Urinary bladder (tissue), 4 donors: ENCODE data around the gene NABP1. TPM values are rescaled to one million over a fixed set of nuclear protein-coding genes. Genes with fewer than 3 reads are reported as not detected.

Experiments
- DNase-seq: peaks from one replicate; pipeline ENCODE4 v3.0.0-alpha.2; 2015; ENCODE audit errors: extremely low spot score
- H3K27ac ChIP-seq: one replicate; pipeline ENCODE4 v1.5.1; 2013; ENCODE audit warnings: low read depth, mild to moderate bottlenecking, moderate library complexity
- H3K36me3 ChIP-seq: one replicate; pipeline ENCODE4 v1.6.1; 2013; ENCODE audit warnings: mild to moderate bottlenecking, moderate library complexity; ENCODE audit not compliant: insufficient read depth
- H3K4me1 ChIP-seq: one replicate; pipeline ENCODE4 v1.6.1; 2013; ENCODE audit warnings: mild to moderate bottlenecking, moderate library complexity; ENCODE audit not compliant: insufficient read depth
- H3K4me3 ChIP-seq: one replicate; pipeline ENCODE4 v1.5.1; 2013; ENCODE audit warnings: low read depth, low read length
- WGBS: extraction: QIAGEN DNeasy Blood & Tissue Kit; methylation state at CpG from one replicate; pipeline ENCODE4 v1.1.7; 2013; 5-methylcytosine and 5-hydroxymethylcytosine counted together
- polyA plus RNA-seq: library from polyadenylated mRNA; stranded (reverse); fragments of 200-250 nt; gene quantifications from one replicate; pipeline ENCODE4 v1.2.3, GENCODE V29; 2013
- total RNA-seq: library from RNA; depleted of rRNA; stranded (reverse); fragments of >200 nt; gene quantifications from one replicate; pipeline ENCODE4 v1.2.3, GENCODE V29; 2014
- donor health status: healthy with polysubstance abuse.
- donor health status: healthy.

NABP1 gene
- total and polyA plus RNA-seq, 2 donors, result 10.8 to 30.2 TPM

DNA sequence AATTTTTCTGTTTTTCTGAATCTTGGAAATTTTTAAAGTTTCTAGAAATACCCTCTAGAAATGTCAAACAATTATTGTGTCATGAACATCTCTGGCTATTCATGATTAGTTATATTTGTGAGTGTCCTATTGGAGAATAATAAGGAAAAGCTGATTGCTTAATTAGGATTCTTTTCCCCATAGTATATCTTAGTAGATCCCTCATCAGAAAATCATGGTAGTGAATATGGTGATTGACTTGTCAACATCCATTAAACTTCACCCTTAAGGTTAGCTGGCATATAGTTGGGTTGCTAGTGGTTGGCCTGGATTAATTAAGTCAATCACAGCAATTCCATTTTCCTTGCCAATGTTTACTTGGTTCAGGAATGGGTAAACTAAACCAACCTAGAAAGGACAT is 18.7 kb upstream of the NABP1 start:
- H3K27ac ChIP-seq, result no peak overlapping the region
- H3K4me3 ChIP-seq, result no peak overlapping the region
- no peak for DNase-seq
- H3K4me1 ChIP-seq, result no peaks in the 10 kb centered on the region
- no peaks in the 10 kb centered on the region for H3K36me3 ChIP-seq

- DNase-seq, result no peak
- Histone ChIP-seq H3K4me3 (no peak overlapping the region), H3K4me1 (no peaks in the 10 kb centered on the region), H3K36me3 (no peaks in the 10 kb centered on the region), H3K27ac (no peak overlapping the region)
- WGBS, result 0% methylated on average over 1 of the region's 1 CpG
These were observed 17.4 kb upstream of the NABP1 start for GRCh38 chr2:191660575-191660974.

DNA sequence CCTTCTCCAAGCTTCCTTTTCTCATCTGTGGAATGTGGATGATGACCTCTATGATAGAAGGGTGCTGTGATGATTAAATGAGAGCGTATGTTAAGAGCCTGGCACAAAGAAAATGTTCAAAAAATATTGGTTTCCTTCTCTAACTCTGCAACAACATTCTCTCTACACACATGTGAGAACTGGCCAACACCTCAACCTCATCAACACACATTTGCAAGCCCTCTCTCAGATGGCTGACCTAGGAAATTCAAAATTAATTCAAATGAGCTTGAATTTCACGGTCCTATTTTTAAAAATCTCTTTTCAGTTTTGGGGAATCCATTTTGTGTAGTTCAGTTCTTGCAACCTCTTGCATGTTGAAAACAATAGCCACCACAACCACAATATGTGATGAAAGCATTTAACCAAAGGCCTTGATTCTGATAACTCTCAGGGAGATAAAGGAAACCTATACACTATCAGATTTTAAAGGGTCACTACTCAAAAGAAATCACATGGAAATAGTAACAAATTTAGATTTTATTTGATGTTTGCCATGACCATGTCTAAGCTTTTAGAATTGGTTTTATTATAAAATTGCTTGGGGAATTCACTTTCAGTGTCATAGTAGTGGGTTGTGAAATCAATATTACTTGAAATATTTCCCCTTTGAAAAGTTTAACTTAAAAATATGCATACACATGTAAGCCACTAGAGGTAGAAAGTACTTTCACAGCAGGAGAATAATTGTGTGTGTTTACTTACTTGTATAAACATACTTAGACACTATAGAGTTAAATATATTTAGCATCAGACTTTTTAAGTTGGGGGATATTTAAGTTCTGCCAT is 16.6 kb upstream of the NABP1 start:
- DNase-seq, result no peak
- no peak overlapping the region for H3K27ac ChIP-seq
- no peaks in the 10 kb centered on the region for H3K4me1 ChIP-seq
- no peak overlapping the region for H3K4me3 ChIP-seq
- WGBS, result 91% methylated on average over 2 of the region's 2 CpGs
- no peaks in the 10 kb centered on the region for H3K36me3 ChIP-seq

DNA sequence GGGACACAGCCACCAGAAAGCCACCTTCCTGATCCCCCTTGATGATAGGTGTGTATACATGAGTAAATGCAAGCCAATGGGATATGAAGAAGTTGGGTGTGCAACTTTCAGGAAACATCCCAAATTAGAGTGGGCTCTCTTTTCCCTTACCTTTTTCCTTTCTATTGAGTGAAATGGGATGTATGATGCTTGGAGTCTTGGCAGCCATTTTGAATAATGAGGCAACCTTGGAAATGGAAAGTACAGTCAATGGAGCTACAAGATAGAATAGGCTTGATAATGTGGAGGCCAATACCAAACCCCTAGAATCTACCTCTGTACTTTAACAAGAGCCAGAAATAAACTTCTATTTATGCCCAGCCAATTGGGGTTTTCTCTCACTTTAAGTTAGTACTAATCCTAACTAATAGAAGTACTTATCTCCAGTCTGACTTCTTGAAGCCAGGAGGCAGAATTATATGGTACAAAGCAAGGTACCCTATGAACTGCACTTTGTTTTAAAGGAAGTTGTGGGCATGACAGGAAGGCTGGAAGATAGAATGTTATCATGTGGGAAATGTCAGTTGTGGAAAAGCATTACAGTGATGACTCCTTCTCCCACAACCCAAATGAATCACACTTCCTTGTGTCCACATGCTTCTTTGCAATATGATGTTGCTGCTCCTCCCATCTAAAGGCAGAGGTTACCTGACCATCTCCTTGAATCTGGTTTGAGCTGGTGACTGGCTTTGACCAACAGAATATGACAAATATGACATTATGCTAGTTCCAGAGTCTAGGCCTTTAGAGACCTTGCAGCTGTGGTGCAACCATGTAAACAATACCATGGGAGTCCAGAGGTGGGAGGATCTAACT is 12.9 kb upstream of the NABP1 start:
- Histone ChIP-seq H3K36me3 (no peaks in the 10 kb centered on the region), H3K27ac (no peak overlapping the region), H3K4me1 (no peaks in the 10 kb centered on the region), H3K4me3 (no peak overlapping the region)
- DNase-seq, result no peak

DNA sequence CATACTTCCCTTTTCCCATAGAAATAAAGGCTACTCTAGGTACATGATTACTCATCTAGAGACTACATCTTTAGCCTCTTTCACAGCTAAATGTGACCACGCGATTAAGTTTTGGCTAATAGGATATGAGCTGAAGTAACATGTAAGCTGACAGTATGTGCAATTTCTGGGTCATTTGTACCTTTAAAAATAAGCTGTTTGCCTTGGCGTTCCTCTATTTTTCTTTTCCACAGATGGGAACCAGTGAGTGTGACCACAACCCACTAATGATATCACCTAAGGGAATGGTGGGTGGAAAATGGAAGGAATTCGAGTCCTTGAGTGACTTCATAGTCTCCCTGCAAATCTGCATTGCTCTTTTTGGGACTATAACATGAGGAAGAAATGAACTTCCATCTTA is 11.7 kb upstream of the NABP1 start:
- H3K4me1 ChIP-seq, result no peaks in the 10 kb centered on the region
- no peak for DNase-seq
- no peak overlapping the region for H3K27ac ChIP-seq
- H3K4me3 ChIP-seq, result no peak overlapping the region
- WGBS, result 89% methylated on average over 4 of the region's 4 CpGs
- H3K36me3 ChIP-seq, result no peaks in the 10 kb centered on the region

- Histone ChIP-seq H3K27ac (no peak overlapping the region), H3K4me3 (no peak overlapping the region), H3K4me1 (no peaks in the 10 kb centered on the region), H3K36me3 (no peaks in the 10 kb centered on the region)
- DNase-seq, result no peak
- WGBS, result 55% methylated on average over 3 of the region's 3 CpGs
These were observed 11.2 kb upstream of the NABP1 start for GRCh38 chr2:191666732-191667131.

DNA sequence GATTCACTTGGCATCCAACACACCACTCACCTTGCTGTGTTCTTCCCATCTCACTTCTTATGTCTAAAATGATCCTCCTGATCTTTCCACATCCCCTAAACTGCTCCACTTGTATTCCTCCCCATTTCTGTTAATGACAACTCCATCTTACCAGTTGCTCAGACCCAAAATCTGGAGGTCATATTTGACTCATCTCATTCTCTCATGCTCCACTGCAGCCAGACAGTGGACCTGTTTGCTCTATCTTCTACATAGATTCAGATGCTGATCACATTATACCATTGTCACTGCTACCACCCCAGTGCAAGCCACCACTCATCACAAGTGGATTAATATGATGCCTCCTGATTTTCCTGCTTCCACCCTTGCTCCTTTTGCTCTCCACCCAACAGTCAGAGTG is 7.9 kb upstream of the NABP1 start:
- H3K27ac ChIP-seq, result no peak overlapping the region

GRCh38 chr2:191670787-191671186 is 7.1 kb upstream of the NABP1 start:
- Histone ChIP-seq H3K4me3 (no peak overlapping the region), H3K4me1 (no peaks in the 10 kb centered on the region), H3K27ac (no peak overlapping the region), H3K36me3 (no peaks in the 10 kb centered on the region)
- no peak for DNase-seq

More for the DNA sequence above, 7.9 kb upstream of the NABP1 start:
- Histone ChIP-seq H3K4me1 (no peaks in the 10 kb centered on the region), H3K36me3 (no peaks in the 10 kb centered on the region), H3K4me3 (no peak overlapping the region)
- DNase-seq, result no peak

- Histone ChIP-seq H3K4me1 (no peaks in the 10 kb centered on the region), H3K4me3 (no peak overlapping the region), H3K27ac (peak overlapping the region; percentile 40), H3K36me3 (no peaks in the 10 kb centered on the region)
- 69% methylated on average over 3 of the region's 3 CpGs for WGBS
- DNase-seq, result no peak
These were observed 1.9 kb upstream of the NABP1 start for GRCh38 chr2:191675807-191676721.

DNA sequence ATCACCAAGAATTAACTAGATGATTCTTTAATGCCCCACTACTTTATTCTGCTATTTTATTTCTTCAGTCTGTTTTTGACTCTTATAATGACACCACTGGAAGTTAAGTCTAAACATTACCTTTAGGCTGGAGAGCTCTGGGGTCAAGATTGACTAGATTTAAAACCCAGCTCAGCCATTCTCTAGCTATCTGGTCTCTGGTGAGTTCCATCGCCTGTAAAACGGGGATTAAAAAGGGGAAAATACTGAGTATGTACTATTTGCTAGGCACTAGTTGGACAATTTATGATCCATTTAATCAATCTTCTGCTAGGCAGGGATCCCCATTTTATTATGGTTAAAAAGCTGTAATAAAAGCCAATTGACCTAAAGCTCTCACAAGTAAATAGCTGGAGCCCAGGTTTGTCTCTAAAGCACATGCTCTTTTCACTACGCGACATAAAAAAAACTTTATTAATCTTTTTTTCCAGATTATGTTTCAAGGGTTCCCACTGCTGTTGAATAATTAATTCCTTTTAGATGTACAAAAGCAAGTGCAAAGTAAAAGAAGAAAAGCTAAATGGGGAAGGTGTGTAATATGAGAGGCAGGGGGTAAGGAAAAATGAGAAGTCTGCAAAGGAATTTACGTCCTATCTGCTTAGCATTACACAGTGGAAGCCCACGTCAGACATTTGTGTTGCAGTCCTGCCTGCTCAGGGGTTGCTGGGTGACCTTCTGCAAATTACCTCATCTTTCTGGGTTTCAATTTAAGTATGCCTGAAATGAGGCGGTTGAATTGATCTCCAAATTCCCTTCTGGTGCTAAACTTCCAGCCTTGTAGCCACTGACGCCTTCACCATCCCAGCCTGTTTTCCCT is 918 bp upstream of the NABP1 start:
- peak; percentile 62 for DNase-seq
- 14% methylated on average over 8 of the region's 8 CpGs for WGBS
- no peaks in the 10 kb centered on the region for H3K36me3 ChIP-seq

DNA sequence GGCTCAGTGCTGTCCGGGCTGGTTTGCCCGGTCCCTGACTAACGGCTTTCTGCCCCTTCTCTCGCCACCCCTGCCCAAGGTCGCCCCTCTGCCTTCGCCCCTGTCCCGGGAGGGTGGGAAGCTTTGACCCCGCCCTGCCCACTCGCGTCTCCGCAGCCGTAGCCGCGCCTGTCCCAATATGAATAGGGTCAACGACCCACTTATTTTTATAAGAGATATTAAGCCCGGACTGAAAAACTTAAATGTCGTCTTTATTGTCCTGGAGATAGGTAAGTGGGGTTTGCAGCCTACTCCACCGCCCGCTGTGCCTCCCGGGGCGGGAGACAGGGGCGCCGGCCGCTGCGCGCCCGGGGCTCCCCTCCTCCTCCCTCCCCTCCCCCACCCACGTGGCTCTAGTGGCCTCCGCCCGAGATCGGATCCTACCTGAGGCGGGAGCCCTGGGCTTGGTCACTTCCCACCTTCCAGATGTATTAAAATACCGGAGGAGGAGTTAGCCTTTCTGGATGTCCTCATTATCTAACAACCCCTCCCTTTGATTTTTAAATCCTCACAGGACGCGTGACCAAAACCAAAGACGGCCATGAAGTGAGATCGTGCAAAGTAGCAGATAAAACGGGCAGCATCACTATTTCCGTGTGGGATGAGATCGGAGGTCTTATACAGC is 633 bp downstream of the NABP1 start:
- H3K36me3 ChIP-seq, result peaks cover 1% of the 10 kb centered on the region
- peak overlapping the region; percentile 87 for H3K27ac ChIP-seq
- 2% methylated on average over 40 of the region's 40 CpGs for WGBS
- H3K4me1 ChIP-seq, result no peaks in the 10 kb centered on the region
- DNase-seq, result no peak
- peak overlapping the region; percentile 61 for H3K4me3 ChIP-seq

More for the DNA sequence above, 918 bp upstream of the NABP1 start:
- Histone ChIP-seq H3K27ac (peak overlapping the region; percentile 86), H3K4me3 (peak overlapping the region; percentile 41), H3K4me1 (no peaks in the 10 kb centered on the region)

DNA sequence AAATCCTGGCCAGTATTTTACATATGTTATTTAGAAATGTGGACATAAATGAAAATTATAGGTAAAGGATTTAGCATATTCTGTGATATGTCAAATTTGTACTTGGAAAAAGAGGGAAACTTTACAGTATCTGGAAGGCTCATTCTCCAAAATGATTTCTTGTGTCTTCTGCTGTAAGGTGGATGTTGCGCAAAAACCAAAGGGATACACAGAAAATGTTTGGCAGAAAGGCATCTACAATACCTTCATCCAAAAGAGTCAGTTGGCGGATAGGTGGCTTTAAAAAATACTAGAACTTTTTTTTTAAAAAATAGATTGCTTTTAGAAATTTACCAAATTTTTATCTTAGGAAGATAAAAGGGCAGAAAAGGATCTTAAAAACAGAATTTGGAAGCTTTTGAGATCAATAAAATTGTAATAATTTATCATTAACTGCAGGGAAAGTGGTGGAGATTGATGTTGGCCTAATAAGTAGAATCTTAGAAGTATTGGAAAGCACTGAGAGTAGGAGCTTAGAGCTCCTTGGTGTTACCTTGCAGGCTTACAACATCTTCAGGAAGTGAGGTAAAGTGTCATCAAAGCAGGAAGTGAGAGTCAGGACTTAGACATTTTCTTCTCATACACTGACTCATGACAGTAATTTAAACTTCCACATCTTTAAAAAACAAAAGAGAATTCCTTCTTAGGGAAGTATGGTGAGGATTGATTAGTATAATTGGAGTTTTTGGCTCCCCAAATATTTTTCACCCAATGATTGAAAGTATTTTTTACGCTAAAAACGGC is 2.1 kb downstream of the NABP1 start:
- Histone ChIP-seq H3K36me3 (peaks cover 1% of the 10 kb centered on the region), H3K4me1 (no peaks in the 10 kb centered on the region), H3K4me3 (no peak overlapping the region), H3K27ac (no peak overlapping the region)
- WGBS, result 96% methylated on average over 4 of the region's 4 CpGs
- no peak for DNase-seq
